SW 1271 (cell line): ENCODE data around the gene ZNF672.
"Not testable (repeated sequence)": the region's sequence is repeated elsewhere in the genome, so short reads cannot be mapped to it uniquely, and the experiment has no call there.

Experiments
- DNase-seq, 2 experiments: peaks; one replicate each; lab custom pipeline; 2025; lab: John Stamatoyannopoulos, UW

Gene ZNF672

GRCh38 chr1:248812736-248813425, 25.1 kb upstream of the ZNF672 start:
- no peak for DNase-seq

GRCh38 chr1:248813546-248813945, 24.5 kb upstream of the ZNF672 start:
- no peak for DNase-seq

GRCh38 chr1:248814351-248814750, 23.7 kb upstream of the ZNF672 start:
- no peak for DNase-seq

- no peak for DNase-seq
Measured at GRCh38 chr1:248815407-248816034, 22.5 kb upstream of the ZNF672 start.

- no peak for DNase-seq
Measured at GRCh38 chr1:248816042-248816851, 21.8 kb upstream of the ZNF672 start.

GRCh38 chr1:248817065-248817464, 21.0 kb upstream of the ZNF672 start:
- DNase-seq, result no peak

GRCh38 chr1:248818505-248819374, 19.3 kb upstream of the ZNF672 start:
- DNase-seq, result no peak

GRCh38 chr1:248820041-248820585, 17.9 kb upstream of the ZNF672 start:
- no peak for DNase-seq

- DNase-seq, result peak; percentile 94 to 96
Measured at GRCh38 chr1:248821101-248821500, 16.9 kb upstream of the ZNF672 start.

- no peak for DNase-seq
Measured at GRCh38 chr1:248821641-248822040, 16.4 kb upstream of the ZNF672 start.

GRCh38 chr1:248822148-248823032, 15.6 kb upstream of the ZNF672 start:
- DNase-seq, result no peak

- peak; percentile 57 to 73 for DNase-seq
Measured at GRCh38 chr1:248823517-248824001, 14.5 kb upstream of the ZNF672 start.

- no peak for DNase-seq
Measured at GRCh38 chr1:248824301-248824700, 13.7 kb upstream of the ZNF672 start.

- no peak for DNase-seq
Measured at GRCh38 chr1:248824701-248825100, 13.3 kb upstream of the ZNF672 start.

GRCh38 chr1:248825136-248825535, 12.9 kb upstream of the ZNF672 start:
- no peak for DNase-seq

- no peak for DNase-seq
Measured at GRCh38 chr1:248825573-248825908, 12.5 kb upstream of the ZNF672 start.

- peak; percentile 96 to 99 for DNase-seq
Measured at GRCh38 chr1:248825909-248826760, 11.9 kb upstream of the ZNF672 start, which contains the start of gene SH3BP5L. Gene SH3BP5L, minus strand, starts transcription at chr1:248825915. Its CDS starts 980 bp downstream, at chr1:248824935.

- peak; percentile 82 to 97 for DNase-seq
Measured at GRCh38 chr1:248828845-248829244, 9.2 kb upstream of the ZNF672 start.

GRCh38 chr1:248830718-248831017, 7.4 kb upstream of the ZNF672 start:
- DNase-seq, result not testable (repeated sequence)

- no peak for DNase-seq
Measured at GRCh38 chr1:248831842-248832241, 6.2 kb upstream of the ZNF672 start.
